Activated T-cell treated with anti-CD3 and anti-CD28 coated beads, Interleukin-2, amount 50 U/mL, for 48 hours (primary cell): ENCODE results near the gene SNRNP25.

Source experiments
- DNase-seq, 2 experiments: peaks; one replicate each; pipeline ENCODE4 v3.0.0-alpha.2; 2020

The SNRNP25 gene

DNA sequence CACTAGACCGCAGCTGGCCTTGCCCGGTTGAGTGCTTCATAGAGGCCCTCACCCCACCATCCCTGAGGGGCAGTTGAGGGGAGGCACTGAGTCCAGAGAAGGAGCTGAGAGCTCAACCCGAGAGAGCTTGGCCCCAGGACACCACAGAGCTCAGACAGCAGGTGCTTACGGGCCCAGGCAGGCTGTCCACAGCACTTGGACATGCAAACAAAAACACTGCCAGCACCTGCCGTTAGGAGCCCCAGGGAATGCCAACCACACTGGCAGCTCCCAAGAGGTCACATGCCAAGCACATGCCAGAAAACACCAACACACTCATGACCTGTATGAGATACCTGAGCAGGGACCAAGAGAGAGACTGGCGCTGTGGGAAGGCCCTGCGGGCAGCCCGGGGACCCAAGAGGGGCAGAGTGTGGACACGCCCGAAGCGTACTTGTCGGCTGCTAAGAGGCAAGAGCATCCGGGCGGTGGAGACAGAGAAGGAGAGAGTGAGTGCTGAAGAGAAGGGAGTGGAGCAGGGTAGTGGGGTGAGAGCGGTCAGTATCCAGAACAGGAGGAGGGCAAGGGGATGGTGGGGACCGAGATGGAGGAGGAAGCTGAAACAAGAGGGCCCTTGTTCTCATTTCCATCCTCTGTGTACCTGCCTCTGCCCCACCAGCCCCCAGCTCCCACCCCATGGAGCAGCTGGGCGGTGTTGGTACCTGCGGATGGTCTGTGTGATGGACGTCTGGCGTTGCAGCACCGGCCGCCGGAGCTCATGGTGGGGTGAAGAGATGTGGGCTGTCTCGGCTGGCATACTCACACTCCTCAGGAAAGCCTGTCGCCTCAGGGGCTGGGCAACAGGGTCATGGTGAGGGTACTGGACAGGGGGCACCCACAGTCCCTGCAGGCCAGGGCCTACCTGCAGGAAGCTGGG is 10.6 kb downstream of the SNRNP25 start:
- no peak for DNase-seq

DNA sequence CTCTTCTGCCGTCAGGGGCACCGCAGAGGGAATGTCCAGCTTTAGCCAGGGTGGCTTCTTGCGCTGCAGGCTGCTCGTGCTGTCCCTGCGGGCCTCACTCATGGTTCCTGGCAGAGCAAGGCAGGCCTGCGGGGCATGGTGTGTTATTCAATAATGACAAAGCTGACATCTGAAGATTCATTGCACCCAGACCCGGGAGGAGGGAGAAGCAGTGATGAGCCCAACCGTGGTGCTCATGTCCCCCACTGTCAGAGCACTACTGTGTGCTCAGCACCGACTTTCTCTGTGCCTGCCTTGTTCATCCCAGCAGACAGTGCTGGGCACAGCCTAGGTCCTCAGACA is 11.3 kb downstream of the SNRNP25 start:
- no peak for DNase-seq

DNA sequence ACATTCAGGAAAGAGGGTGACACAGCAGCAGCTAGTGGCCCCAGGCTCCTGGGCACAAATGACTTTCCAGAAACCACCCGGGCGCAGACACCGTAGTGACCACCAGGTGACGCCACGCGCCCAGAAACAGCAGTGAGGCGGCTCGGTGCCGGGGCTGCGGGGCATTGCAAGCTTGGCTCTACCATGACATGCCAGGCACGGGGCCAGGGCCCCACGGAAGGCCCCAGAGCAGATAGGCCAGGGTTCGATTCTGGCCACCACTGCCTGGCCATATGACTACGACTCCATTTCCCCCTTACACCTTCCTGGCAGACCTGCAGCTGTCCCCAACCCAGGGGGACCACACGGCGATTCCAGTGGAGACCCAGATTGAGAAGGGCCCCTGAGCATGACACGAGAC is 12.1 kb downstream of the SNRNP25 start:
- DNase-seq: peak; percentile 95 to 96

DNA sequence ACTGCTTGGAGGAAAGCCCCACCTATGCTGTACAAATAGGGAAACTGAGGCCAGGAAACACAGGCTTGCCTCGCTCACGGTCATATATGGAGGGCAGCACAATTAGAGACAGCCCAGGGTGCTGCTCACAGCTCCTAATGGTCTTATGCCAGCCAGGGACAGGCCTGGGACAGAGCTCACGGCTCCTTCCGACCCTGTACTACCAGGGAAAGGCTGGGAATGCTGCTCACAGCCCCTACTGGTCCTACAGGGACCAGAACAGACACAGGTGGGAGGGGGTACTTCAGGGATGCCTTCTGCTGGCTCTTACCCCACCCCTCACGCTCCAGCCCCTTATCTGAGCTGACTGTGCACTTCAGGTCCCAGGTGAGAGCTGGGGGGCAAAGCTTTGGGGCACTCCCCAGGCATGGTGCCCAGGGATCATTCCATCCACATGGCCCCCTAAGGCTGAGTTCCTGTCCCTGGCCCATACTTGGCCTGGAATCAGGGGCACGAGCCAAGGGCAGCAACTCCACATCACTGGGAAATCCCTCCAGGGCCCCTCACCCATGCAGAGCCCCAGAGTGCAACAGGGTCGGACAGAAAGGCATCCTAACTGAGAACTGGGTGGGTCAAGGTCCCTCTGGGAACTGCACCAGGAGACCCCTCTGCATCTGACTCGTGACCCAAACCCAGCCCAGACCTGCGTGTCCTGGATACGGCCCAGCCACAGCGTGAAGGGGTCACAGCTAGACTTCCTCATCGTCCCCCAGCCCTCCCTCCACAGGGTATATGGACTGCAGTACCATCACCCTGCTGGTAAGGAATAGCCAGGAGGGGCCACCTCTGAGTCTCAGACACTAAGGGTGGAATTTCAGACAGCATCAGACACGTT is 12.9 kb downstream of the SNRNP25 start:
- DNase-seq: no peak

DNA sequence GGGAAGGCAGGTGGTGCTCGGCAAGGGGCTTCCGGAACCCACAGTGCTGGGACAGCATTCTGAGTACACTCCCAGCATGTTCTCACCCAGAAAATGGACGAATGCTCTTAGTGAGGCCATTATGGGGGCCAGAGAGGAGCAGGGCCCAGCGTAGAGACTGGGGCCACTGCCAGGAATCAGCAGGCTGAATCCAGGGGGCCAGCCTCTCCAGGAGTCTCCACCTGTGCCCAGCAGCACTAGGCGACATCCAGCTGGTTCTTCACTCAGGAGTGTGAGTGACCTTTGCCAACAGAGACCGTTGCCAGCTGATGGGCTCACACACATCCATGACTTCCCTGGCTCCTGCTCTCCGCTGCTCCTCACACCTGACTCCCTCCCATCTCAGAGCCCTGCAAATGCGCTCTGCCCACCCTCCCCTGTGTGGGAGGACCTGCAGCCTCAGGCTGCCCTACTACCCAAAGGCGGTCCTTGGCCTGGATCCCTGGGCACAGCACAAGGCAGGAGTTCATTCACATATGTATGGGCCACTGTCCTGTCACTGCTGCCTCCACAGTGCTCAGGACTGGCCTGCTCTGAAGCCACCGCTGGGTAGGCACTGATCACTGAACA is 13.7 kb downstream of the SNRNP25 start:
- no peak for DNase-seq

DNA sequence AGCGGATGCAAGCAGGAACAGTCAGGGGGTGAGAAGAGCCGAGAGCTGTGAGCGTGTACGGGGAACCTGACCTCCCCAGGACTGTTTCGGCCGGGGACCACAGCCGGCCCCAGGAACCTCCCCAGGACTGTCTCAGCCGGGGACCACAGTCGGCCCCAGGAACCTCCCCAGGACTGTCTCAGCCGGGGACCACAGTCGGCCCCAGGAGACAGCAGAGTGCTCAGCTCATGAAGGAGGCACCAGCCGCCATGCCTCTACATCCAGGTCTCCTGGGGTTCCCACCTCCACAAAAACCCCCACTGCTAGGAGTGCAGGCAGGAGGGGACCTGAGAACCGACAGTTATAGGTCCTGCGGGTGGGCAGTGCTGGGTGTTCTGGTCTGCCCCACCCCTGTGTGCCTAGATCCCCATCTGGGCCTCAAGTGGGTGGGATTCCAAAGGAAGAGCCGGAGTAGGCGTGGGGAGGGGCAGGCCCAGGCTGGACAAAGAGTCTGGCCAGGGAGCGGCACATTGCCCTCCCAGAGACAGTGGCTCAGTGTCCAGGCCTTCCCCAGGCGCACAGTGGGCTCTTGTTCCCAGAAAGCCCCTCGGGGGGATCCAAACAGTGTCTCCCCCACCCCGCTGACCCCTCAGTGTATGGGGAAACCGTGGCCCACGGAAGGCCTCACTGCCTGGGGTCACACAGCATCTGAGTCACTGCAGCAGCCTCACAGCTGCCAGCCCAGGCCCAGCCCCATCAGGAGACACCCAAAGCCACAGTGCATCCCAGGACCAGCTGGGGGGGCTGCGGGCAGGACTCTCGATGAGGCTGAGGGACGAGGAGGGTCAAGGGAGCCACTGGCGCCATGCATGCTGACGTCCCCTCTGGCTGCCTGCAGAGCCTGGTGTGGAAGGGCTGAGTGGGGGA is 14.5 kb downstream of the SNRNP25 start:
- DNase-seq: no peak

DNA sequence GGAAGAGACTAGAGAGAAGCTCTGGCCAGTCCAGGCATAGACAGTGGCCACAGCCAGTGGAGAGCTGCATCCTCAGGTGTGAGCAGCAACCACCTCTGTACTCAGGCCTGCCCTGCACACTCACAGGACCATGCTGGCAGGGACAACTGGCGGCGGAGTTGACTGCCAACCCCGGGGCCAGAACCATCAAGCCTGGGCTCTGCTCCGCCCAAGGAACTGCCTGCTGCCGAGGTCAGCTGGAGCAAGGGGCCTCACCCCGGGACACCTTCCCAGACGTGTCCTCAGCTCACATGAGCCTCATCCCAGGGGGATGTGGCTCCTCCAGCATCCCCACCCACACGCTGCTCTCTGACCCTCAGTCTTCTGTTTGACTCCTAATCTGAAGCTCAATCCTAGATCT is 15.6 kb downstream of the SNRNP25 start:
- no peak for DNase-seq

DNA sequence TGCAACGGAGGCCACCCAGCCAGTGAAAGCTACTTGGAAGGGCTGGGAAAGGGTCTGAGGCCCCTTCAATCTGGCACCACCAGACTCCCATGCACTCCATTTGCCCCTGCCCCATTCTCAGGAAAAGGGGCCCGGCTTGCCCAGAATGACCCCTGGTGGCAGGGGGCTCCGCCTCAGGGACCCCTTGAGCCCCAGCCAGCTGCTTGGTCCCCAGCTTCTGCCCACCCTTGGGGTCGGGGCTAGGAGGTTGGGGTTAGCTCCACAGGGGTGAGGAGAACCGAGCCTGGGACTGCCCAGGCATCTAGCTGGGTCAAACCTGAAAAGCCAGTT is 17.5 kb downstream of the SNRNP25 start:
- no peak for DNase-seq

DNA sequence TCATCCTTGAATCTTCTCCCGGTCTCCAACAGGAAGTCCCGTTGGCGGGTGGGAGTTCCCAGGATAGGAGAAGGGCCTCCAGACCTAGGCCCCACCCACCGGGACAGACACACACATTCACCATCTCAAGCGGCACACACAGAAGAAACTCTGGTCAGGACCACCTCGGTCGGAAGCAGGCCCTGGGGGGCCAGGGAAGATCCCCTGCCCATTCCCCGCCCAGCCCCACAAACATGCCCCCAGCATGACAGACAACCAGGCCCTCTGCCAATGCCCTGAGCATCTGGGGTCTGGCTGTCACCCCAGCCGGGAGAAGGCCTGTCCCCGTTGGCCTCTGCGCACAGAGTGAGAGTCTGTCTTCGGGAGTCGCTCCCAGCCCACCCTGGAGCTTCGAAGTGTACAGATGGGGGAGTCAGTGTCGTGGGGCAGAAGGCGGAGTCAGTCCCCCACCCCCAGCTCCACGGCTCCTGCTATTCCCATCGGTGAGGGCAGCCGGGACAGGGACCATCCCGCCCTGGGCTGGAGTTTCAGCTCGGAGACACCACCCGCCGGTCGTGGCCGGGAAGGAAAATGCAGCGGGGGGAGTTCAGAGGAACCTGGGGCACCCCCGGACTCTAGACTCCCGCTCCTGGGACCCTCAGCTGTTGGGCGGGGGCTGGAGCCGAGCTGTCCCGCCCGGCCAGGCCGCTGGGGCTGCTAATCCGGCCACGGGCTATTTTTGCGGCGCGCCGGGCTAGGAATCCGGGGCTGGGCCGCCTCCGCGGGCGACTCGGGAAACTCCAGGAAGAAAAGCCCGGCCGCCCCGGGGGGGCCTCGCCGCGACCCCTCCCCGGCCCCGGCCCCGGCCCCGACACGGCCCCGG is 18.1 kb downstream of the SNRNP25 start:
- no peak for DNase-seq

DNA sequence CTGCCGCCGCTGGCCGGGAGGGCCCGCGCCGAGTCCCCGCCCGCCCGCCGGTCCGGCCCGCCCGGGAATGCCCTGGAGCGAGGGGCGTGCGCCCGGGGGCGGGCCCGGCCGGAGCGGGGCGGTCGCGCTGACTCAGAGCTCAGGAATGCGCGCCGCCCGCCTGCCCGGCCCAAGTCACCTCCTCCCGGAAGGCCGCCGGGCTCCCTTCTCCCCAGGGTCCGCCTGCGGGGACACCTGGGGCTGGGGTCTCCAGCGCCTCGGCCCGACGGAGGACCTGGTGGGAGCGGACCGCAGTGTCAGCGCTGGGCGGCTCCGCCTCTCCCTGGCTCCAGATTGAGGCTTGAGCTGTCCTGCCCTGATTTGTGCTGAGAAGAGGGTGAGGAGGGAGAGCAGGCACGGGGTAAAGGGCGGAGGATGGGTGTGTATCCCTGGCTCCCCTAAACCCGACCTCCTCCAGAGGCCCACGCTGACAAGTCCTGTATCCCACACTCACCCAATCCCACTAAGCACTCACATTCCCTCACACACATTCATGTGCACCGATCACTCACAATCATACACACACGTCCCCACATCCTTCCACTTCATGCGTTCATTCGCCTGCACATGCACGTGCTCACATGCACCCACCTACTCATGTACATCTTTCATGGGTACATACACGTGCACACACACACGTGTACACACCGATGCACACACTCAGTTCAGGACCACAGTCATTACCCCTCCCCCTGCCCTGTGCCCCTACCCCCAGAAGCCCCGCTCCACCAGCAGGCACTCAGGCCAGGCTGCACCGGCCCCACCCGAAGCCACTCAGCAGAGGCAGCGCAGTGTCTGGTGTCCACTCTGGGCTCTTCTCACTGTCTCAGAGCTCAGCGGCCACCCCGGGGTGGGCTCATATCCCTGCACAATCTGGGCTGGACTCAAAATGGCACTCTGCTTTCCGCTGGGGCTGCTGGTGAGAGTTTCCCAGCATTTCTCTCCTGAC is 19.2 kb downstream of the SNRNP25 start, which contains the start of gene RHBDF1:
Gene RHBDF1, minus strand, starts transcription at position 71 of the 988 bp plus-strand sequence. CDS start 7,616 bp downstream, outside the sequence.
- peak in 1 of 2 experiments; percentile 42 for DNase-seq

DNA sequence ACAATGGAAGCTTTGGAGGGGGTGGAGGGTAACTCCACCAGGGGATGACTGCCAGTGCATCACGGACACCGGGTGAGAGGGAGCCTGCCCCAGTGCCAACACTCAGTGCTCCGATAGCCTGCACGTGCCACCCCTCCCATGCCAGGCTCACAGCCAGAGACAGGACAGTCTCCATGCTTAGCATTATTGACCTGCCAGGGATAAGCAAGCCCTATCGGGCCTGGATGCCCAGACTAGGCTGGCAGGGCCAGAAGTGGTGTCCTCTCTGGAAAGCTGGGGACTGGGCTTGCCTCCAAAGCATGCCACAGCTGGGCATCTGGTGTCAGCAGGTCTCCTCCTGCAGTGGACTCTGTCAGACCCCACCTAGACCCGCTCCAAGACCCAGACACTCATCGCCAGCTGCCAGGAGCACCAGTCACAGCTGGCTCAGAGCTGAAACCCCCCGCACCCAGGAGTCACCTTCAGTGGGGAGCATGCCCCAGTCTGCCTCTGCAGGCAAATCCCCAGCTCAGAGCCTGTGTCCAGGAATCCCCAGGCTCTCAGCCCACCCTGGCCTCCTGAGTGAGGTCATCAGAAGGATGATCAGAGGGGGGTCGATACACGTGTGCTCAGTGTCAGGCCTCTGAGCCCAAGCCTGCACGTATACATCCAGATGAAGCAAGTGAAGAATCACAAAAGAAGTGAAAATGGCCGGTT is 20.6 kb downstream of the SNRNP25 start:
- DNase-seq: no peak

DNA sequence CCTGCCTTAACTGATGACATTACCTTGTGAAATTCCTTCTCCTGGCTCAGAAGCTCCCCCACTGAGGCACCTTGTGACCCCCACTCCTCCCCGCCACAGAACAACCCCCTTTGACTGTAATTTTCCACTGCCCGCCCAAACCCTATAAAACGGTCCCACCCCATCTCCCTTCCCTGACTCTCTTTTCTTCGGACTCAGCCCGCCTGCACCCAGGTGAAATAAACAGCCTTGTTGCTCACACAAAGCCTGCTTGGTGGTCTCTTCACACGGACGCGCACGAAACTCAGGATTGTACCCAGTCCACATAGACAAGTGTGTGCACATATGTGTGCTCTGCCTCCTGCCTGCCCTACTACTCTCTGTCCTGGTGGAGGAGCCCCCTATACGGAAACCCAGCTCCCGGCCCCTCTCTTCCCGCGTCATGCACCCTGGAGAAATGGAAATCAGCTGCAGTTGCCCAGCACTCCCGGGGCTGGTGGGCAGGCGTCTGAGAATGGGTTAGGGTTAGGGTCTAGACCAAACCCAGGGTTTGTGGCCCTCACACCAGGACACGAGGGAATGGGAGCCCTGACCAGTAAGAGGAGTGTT is 21.2 kb downstream of the SNRNP25 start:
- no peak for DNase-seq

DNA sequence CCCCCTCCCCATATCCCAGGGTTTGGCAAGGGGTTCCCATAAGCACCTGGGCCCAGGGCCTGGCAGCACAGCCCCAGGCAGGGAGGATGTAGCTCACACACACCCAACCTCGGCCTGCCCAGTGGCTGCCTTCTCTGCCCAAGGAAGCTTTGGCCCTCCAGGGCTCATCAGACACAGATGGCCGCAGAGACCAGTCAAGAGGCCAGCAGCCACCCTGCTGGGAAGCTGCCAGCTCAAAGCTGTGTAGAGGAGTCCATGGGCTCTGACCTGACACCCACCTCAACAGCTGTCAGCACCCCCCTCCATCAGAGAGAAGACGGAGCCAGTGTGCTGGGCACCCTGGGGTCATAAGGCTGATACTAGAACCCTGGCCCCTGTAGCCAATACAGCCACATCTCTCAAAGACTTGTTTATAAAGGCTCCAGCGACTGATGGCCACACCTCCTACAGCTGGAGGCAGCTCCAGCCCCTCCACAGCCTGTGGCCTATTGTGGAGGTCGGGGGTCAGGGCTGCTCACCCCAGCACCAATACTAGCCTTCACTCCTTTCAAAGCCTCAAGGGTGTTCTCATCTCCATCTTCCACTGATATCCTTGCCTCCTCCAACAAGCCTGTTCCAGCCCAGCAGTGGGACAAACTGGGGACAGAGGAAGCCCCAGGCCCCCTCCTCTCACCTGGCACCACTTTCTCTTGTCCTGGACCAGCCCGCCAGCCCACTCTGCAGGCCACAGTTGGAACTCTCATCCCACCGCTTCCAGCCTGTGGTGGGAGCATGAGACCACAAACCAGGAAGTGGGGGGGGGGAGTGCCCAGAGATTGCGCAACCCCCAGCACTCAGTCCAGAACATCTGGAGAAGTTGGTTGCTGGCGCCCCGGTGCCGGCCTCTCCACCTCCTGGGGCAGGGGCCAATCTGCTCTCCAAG is 22.2 kb downstream of the SNRNP25 start:
- no peak for DNase-seq

DNA sequence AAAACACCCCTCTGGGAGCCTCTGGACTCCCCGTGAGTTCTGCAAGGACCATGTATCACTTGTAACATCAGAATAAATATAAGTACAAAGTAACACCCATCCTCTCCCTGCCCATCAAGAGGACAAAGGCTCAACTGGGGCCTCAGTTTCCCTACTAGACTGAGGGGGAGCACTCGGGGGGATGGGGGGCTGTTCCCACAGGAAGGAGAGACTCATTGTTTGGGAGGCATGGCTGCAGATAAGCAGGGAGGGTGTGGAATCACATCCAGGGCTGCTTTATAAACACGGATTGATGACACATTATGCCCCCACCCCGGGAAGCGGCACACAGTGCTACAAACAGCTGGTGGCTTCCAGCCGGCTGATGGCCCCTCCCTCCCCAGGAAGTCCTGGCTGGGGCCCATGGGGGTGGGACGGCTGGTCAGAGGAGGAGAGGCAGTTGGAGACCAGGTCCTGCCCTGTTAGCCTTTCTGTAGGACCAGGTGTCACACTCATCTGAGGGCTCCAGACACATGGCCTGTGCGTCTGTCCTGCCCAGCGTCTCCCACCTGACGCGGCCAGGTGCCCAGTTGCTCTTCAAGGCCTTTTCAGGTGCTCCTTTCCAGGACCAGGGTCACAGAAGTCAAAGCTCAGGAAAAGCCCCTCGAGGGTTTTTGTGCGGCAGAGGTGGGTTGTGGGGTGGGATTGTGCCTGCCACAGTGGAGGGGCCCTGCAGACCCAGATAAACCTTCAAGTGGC is 23.1 kb downstream of the SNRNP25 start:
- no peak for DNase-seq

DNA sequence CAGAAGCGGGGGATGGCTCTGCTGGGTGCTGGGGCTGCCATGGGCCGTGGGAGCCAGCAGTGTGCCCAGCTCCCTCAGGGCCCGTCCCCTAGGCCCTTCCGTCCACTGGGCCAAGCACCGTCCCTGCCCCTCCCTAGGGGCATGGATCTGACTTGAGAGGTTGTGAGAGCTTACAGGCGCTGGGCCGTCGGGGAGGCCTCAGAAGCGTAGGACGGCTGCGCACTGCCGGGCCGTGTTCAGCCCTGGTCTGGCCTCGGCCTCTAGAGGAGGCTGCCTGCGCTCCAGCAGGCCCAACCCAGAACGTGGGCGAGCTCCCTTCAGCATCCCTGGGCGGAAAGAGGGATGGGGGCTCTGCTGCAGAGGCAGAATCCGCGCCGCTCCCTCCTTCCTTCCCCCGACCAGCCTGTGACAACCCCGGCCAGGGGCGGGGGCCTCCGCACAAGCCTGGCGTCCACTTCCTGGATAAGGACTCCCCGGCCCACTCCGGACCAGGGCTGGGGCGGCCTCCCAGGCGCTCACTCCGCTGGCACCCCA is 23.7 kb downstream of the SNRNP25 start:
- peak; percentile 65 to 71 for DNase-seq

DNA sequence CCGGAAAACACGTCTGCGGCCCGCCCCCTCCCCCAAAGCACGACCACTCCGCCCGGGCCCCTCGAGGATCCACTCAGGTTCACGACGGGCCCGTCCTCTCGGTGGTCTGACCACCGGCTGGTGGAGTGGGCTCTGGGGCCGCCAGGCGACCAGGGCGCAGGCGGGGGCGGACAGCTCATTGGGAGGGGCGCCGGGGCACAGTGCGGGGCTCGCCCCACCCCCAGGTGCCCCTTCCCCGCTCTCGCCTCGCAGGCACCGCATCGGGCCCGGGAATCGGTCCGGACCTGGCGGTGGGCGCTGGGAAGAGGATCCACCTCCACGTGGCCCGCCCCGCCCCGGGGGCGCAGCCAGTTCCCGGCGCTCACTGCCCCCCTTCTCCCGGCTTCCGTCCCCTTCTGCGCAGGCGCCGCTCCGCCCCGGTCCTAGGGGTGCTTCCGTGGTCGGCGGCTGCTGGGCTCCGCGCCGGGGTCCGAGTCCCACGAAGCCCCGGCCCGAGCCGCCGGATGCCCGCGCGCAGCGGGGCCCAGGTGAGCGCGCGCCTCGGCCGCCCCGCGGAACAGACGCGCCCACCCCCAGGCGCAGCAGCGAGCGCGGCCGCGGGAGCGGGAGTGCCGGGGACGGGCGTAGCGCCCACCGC is 24.3 kb downstream of the SNRNP25 start, which contains the start of gene MPG:
Gene MPG, plus strand, starts transcription at position 419 of the 637 bp plus-strand sequence. Its CDS starts 85 bp downstream, at position 504.
- DNase-seq: peak; percentile 89 to 91
